NCI-H510A treated with DMSO at 0.1 percent for 48 hours (cell line): ENCODE data around the gene ACTN1.
"Not testable (repeated sequence)": the region's sequence is repeated elsewhere in the genome, so short reads cannot be mapped to it uniquely, and the experiment has no call there.

Experiments
- DNase-seq: peaks from one replicate; lab custom pipeline; 2025; lab: John Stamatoyannopoulos, UW

ACTN1 gene

DNA sequence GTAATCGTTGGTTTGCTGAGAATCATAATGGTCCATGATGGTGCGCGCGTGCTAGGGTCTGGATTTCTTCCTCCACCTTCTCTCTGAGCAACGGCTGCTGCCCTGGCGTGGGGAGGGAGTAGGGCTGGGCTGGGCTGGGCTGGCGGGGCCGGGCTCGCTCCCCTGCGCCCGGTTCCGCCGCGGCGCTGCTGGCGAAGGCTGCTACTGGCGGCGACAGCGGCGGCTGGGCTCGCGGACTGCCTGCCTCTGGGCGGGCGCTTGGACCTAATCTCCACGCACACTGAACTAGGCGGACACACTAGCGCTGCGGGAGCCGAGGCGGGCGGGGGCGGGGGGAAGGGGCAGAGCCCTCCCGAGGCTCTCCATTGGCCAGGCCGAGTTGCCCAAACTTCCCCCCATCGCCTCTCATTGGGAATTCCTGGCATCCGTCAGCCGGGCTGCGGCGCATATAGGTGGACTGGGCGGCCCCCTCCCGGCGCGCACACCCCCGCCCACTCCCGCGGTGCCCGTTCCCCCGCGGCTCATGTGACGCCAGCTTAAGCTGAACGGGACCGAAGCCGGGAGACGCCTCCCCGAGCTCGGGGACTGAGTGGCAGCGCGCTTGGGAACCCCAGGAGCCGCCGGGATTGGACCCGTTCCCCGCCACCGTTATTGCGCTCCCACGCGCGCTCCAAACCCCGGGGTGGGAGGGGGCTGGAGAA is at the start of gene ACTN1:
Gene ACTN1 (minus strand): TSS at position 282 of the 701 bp plus-strand sequence. CDS start 246 bp downstream, at position 36.
- DNase-seq: peak; percentile 95

DNA sequence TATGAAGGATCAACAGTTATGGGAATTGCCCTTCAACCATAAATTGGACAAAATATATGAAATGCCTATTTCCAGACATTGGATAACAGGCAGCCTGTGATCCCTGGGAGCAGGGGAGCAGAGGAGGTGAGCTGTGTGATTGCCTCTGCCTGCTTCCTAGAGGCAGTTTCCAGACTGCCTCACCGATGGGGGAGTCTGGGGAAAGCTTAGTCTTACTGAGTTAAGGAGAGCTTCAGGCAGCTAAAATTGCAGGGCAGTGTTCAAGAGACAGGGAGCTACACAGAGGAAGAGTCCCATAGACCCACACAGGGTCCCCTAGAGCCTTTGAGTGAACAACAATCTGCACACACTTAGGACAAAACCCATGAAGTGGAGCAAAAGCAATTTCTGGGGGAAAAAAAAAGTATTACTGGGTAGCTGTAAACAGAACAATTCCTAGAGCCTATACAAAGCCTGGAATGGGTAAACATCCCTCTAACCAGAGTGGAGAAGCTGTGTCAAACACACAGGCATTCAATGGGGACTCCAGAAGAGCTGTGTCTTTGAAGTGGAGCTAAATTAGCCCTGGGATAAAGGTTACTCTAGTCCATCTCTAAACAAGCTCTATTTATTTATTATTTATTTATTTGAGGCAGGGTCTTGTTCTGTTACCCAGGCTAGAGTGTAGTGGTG is 48.3 kb upstream of the ACTN1 start:
- DNase-seq: no peak

- DNase-seq: no peak
Measured at GRCh38 chr14:69023035-69023434, 43.9 kb upstream of the ACTN1 start.

- DNase-seq: not testable (repeated sequence)
Measured at GRCh38 chr14:69022093-69022492, 43.0 kb upstream of the ACTN1 start.

DNA sequence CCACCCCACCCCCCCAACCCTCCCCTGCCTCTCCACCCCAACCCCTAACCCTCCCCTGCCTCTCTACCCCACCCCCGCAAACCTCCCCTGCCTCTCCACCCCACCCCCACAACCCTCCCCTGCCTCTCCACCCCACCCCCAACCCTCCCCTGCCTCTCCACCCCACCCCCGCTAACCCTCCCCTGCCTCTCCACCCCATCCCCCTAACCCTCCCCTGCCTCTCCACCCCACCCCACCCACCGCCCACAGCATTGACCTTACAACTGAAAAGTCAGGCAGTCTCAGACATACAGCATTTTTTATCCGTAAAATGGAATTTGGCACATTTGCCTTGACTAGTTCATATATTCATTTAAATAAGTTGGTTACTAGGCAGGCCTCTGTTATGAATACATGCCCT is 38.6 kb upstream of the ACTN1 start:
- no peak for DNase-seq

DNA sequence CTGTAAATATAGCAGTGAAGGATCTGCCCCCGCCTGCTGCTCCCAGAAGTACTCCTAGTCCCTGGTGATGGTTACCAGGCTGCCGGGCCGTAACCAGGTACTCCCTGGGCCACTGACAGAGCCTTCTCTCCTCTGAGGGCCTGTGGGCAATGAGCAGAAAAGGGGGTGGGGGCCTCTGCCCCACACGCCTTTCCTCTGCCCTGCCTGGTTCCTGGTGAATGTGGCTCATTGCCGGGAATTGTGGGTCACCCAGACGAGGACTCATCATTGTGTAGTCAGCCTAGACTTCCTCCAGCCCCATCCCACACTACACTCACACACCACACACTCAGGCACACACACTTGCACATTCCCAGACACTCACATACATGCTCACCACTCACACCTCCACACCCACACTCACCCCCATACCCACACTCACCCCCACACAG is 35.7 kb upstream of the ACTN1 start:
- DNase-seq: no peak

- peak; percentile 74 for DNase-seq
Measured at GRCh38 chr14:69013943-69014782, 35.1 kb upstream of the ACTN1 start.

DNA sequence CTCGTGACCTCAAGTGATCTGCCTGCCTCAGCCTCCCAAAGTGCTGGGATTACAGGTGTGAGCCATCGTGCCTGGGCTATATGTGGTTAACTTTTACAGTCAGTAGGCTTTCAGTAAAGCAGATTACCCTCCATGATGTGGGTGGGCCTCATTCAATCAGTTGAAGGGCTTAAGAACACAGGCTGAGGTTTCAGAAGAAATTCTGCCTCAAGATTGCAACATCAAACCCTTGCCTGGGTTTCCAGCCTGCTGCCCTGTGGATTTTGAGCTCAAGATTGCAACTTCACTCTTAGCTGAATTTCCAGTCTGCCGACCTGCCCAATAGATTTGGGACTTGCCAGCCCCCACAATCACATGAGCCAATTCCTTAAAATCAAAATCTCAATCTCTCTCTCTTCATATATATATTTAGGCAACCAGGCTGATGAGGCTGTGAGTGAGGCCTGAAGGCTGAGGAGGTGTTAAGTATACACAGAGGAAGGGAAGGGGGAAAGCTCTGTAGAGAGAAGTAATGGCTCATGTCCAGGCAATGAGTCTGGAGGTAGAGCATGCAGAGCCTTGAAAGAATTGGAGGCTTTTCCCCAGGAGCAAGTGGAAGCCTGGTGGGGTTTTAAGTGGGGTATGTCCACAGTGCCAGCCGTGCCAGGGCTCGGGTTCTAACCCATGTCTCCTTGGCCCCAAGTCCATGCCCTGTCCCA is 33.3 kb upstream of the ACTN1 start:
- DNase-seq: no peak

- no peak for DNase-seq
Measured at GRCh38 chr14:69010648-69011047, 31.5 kb upstream of the ACTN1 start.

DNA sequence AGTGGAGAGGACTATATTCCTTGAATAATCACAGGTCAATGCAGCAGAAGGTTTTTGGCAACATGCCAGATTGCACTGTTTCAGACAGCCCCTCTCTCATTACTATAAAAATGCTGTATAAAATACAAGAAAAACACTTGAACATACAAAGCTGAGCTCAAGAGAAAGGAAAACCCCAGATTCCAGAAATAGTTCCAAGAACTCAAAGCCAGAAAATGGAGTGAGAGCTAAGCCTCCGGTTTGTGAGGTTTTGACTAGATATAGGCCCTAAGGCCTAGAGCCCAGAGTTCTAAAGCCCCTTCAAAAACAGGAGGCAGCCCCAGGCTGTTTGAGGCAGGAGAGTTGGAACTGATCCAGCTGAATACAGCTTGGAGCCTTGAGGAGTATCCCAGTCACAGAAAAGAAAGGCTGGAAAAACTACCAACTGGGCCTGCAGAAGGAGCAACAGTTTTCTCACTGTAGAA is 29.4 kb upstream of the ACTN1 start:
- no peak for DNase-seq

GRCh38 chr14:69006346-69006745 is 27.2 kb upstream of the ACTN1 start:
- DNase-seq: no peak

GRCh38 chr14:69005432-69006148 is 26.5 kb upstream of the ACTN1 start:
- DNase-seq: no peak

DNA sequence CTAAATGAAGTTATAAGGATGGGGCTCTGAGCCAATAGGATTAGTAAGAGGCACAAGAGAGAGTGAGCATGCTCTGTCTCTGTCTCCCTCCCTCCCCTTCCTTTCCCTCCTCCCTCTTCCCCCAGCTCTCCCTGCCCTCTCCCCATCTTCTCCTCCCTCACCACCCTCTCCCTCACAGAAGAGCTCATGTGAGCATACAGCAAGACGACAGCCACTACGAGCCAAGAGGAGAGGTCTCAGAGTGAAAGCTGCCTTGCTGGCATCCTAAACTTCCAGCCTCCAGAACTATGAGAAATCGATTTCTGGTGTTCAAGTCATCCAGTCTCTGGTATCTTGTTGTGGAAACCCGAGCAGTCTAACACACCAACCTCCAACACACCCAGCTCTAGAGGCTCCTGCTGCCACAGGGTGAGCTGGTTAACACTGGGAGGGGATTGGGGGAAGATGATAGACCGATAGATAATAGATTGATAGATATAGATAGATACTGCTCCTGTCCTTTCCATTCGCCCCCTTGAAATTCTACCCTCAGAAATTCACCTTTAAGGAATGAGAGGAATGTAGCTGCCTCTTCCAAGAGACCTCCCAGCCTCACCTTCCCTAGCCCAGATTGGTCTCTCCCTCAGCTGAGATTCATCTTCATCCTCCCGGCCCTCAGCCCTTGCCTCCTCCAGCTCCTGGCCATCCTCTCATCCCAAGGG is 25.8 kb upstream of the ACTN1 start:
- DNase-seq: no peak

- DNase-seq: no peak
Measured at GRCh38 chr14:69003626-69004025, 24.5 kb upstream of the ACTN1 start.

GRCh38 chr14:69002069-69002468 is 23.0 kb upstream of the ACTN1 start:
- no peak for DNase-seq

DNA sequence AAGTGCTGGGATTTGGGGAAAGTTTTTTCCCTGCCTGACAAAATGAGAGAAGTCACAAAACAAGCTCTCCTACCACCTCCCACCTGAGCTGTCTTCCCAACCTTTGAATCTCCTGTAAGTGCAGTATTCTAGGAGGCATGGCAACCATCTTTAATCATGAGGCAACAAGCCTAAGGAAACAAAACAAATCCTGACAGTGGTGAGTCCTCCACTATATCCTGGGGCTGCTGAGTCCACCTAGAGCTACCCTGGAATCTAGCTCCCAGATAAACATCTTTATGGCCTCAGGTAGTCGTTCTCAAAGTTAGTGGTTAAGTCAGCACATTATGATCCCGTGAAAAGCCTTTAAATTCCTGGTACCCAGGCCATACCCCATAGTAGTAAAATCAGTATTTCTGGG is 22.3 kb upstream of the ACTN1 start:
- no peak for DNase-seq

- no peak for DNase-seq
Measured at GRCh38 chr14:68998062-68998461, 19.0 kb upstream of the ACTN1 start.

DNA sequence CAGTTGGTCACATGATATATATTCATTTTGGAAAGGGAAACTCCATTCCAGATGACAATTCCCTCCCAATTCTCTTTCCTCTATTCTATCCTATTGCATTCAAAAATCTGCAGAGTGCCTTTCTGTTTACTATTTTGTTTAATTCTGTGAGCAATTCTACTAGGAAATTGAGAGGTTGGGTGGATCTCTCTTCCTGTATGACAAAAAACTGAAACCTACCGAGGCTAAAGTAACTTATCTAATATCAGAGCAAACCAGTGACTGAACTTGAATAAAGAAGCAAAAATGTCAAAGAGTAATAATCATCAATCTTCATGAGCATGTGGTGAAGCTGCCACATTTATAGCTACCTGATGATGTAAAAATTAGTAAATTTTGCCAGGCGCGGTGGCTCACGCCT is 16.6 kb upstream of the ACTN1 start:
- DNase-seq: no peak

DNA sequence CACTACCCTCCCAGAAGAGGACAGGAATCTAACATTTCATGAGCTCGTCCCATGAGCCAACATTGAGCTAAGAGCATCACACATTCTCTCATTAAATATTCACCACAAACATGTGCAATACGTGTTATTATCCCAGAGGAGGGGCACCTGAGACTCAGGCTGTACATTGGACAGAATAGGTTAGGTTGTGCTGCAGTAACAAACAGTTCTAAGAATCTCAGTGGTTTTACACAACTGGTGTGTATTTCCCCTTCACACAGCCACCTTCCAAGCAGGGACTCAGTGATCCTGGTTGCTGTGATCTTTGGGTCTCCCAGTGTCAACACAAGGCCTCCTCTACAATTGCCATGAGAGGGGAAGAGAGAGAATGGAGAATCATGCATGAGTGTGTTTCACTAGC is 15.0 kb upstream of the ACTN1 start:
- no peak for DNase-seq

DNA sequence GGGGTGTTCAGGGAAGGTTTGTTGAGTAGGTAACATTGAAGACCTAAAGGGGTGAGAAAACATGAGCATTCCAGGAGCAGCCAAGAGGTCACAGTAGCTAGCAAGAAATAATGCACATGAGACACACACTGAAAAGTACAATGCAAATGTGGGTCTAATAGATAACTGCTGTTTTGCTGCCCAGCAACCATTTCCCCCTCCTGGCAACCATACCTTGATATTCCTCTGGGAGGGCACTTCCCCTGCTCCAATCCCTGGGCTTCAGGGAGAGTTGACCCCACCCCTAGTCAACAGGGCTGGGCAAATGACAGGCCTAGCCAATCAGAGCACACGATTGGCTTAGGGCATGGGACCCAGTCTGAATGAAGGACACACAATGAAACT is 8.5 kb upstream of the ACTN1 start:
- DNase-seq: no peak
